Thoracic aorta (tissue), 2 donors: ENCODE results near the gene NPEPPS. TPM values are rescaled to one million over a fixed set of nuclear protein-coding genes. Genes with fewer than 3 reads are reported as not detected.

ENCODE experiments used
- ATAC-seq: fragments of 150-250 bp; one replicate; pipeline ENCODE4 v1.8.0; 2017; ENCODE audit warnings: low read depth; ENCODE audit not compliant: insufficient number of reproducible peaks, low FRiP score
- DNase-seq: peaks from one replicate; pipeline ENCODE4 v3.0.0-alpha.2; 2020; ENCODE audit warnings: low spot score
- H3K27ac ChIP-seq, 2 donors: fragments of 200-600 bp; sonication (generic); 1 replicate in 1 of 2; 2 replicates in 1 of 2; pipeline ENCODE4 v1.5.1; 2016; ENCODE audit warnings: mild to moderate bottlenecking in 2 of 2, moderate library complexity in 2 of 2
- H3K27me3 ChIP-seq: fragments of 200-600 bp; sonication (generic); replicated peaks from 2 replicates; pipeline ENCODE4 v1.6.0; 2016; ENCODE audit warnings: mild to moderate bottlenecking; ENCODE audit not compliant: insufficient read depth
- H3K36me3 ChIP-seq: fragments of 200-600 bp; sonication (generic); one replicate; pipeline ENCODE4 v1.5.1; 2016
- H3K4me1 ChIP-seq, 2 donors: fragments of 200-600 bp; sonication (generic); 1 replicate in 1 of 2; 2 replicates in 1 of 2; pipeline versions ENCODE4 v1.5.1 to v1.6.0; 2016; ENCODE audit warnings: low read depth in 2 of 2, mild to moderate bottlenecking in 1 of 2; ENCODE audit not compliant: control insufficient read depth in 1 of 2
- H3K4me3 ChIP-seq: fragments of 200-600 bp; sonication (generic); 2 replicates; pipeline ENCODE4 v1.5.1; 2016; ENCODE audit warnings: mild to moderate bottlenecking
- H3K9me3 ChIP-seq: fragments of 200-600 bp; sonication (generic); 2 replicates; pipeline ENCODE4 v1.5.1; 2016
- CTCF ChIP-seq: fragments of 200-600 bp; sonication (generic); IDR thresholded peaks from one replicate; pipeline ENCODE4 v1.5.1; 2019; ENCODE audit warnings: antibody characterized with exemption
- total RNA-seq, 2 donors: library from RNA; depleted of rRNA; stranded (reverse); fragments of >200 nt; gene quantifications; one replicate each; pipeline versions ENCODE4 v1.1.0 to v1.2.3, GENCODE V29; 2016

NPEPPS gene
- total RNA-seq, 2 donors from 2014 or later: 135 to 138 TPM

GRCh38 chr17:47670064-47670463 lies 139.2 kb downstream of the NPEPPS start:
- no peak overlapping the region for H3K4me3 ChIP-seq
- H3K4me1 ChIP-seq: no peaks in the 10 kb centered on the region
- no peak overlapping the region for H3K27ac ChIP-seq
- peaks cover 91% of the 10 kb centered on the region for H3K36me3 ChIP-seq
- H3K27me3 ChIP-seq: no peaks in the 10 kb centered on the region
- no peak for ATAC-seq
- H3K9me3 ChIP-seq: no peaks in the 10 kb centered on the region
- DNase-seq: no peak
- TF ChIP-seq CTCF: no peak

Other genes starting within 250 kb of the NPEPPS start
- 10 to 100 TPM in 1 of 2 donors, 1 to 10 TPM in 1; 8.1 to 16.7 TPM for gene EFCAB13, start 207.2 kb upstream of the NPEPPS start, total RNA-seq
- gene KPNB1, start 118.8 kb downstream of the NPEPPS start, total RNA-seq: 100 to 1,000 TPM; 199 to 223 TPM
- gene TBKBP1, start 163.1 kb downstream of the NPEPPS start, total RNA-seq: 10 to 100 TPM in 1 of 2 donors, 1 to 10 TPM in 1; 8.8 to 19.1 TPM
- 1 to 10 TPM in 1 of 2 donors, not detected in 1; 1.8 TPM for gene TBX21, start 202.1 kb downstream of the NPEPPS start, total RNA-seq